Keratinocyte (primary cell): ENCODE data around the gene MEGF10.

ENCODE experiments used
- EZH2 ChIP-seq: IDR thresholded peaks from one replicate; pipeline ENCODE4 v1.6.1; 2012; ENCODE audit warnings: inconsistent platforms, mild to moderate bottlenecking, low read length, moderate library complexity
- TF ChIP-seq, protein P1 (sequence below), 3 experiments: IDR thresholded peaks in 1 of 3; conservative IDR thresholded peaks in 1 of 3; optimal IDR thresholded peaks in 1 of 3; 2 replicates in 2 of 3; 3 replicates in 1 of 3; pipeline versions ENCODE3 to v1.5.1; 2011; ENCODE audit warnings: low read length in 3 of 3, mild to moderate bottlenecking in 3 of 3, moderate library complexity in 2 of 3, control low read depth in 1 of 3, inconsistent platforms in 1 of 3; ENCODE audit not compliant: insufficient read depth in 2 of 3; ENCODE audit errors: extremely low read depth in 1 of 3

DNA sequence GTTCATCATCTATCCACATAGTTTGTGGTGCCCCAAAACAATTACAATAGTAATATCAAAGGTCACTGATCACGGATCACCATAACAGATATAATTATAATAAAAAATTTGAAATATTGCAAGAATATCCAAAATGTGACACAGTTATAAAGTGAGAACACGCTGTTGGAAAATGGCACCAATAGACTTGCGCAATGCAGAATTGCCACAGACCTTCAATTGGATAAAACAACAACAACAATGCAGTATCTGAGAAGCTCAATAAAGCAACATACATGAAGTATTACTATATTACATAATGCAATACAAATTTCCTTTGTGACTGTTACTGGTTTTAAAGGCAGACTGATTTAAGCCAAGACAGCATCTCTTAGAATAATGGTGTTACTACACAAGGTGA, 182.1 kb downstream of the MEGF10 start:
- TF ChIP-seq, protein P1, sequence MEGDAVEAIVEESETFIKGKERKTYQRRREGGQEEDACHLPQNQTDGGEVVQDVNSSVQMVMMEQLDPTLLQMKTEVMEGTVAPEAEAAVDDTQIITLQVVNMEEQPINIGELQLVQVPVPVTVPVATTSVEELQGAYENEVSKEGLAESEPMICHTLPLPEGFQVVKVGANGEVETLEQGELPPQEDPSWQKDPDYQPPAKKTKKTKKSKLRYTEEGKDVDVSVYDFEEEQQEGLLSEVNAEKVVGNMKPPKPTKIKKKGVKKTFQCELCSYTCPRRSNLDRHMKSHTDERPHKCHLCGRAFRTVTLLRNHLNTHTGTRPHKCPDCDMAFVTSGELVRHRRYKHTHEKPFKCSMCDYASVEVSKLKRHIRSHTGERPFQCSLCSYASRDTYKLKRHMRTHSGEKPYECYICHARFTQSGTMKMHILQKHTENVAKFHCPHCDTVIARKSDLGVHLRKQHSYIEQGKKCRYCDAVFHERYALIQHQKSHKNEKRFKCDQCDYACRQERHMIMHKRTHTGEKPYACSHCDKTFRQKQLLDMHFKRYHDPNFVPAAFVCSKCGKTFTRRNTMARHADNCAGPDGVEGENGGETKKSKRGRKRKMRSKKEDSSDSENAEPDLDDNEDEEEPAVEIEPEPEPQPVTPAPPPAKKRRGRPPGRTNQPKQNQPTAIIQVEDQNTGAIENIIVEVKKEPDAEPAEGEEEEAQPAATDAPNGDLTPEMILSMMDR (optimal IDR thresholded peaks at IDR 0.05 in 1 of 3, IDR thresholded peaks at IDR 0.05 in 1 of 3, conservative IDR thresholded peaks at IDR 0.05 in 1 of 3; ENCODE audit: extremely low read depth in 1 of 3, insufficient read depth in 2 of 3, low read length in 3 of 3): no peak
- TF ChIP-seq EZH2: no peak
